Esophagus muscularis mucosa (tissue), 4 donors: ENCODE measurements around the gene LARP4B.

Experiments used
- CTCF ChIP-seq, 3 experiments: fragments of 200-600 bp in 2 of 3; fragments of 450-650 bp in 1 of 3; sonication (generic) in 2 of 3; IDR thresholded peaks; one replicate each; pipeline ENCODE4 v1.5.1; 2017 to 2019; ENCODE audit warnings: antibody characterized with exemption in 3 of 3, mild to moderate bottlenecking in 2 of 3, moderate library complexity in 1 of 3
- EP300 ChIP-seq: sonication (generic); formaldehyde crosslinking; IDR thresholded peaks from one replicate; pipeline ENCODE4 v1.6.1; 2017; ENCODE audit warnings: antibody characterized with exemption
- POLR2A ChIP-seq: fragments of 450-650 bp; IDR thresholded peaks from one replicate; pipeline ENCODE4 v1.6.1; 2017; ENCODE audit warnings: antibody characterized with exemption, moderate library complexity, mild to moderate bottlenecking, low read depth
- POLR2AphosphoS5 ChIP-seq, 2 donors: sonication (generic); formaldehyde crosslinking; IDR thresholded peaks; one replicate each; pipeline ENCODE4 v1.6.1; 2017; ENCODE audit warnings: antibody characterized with exemption in 2 of 2

DNA sequence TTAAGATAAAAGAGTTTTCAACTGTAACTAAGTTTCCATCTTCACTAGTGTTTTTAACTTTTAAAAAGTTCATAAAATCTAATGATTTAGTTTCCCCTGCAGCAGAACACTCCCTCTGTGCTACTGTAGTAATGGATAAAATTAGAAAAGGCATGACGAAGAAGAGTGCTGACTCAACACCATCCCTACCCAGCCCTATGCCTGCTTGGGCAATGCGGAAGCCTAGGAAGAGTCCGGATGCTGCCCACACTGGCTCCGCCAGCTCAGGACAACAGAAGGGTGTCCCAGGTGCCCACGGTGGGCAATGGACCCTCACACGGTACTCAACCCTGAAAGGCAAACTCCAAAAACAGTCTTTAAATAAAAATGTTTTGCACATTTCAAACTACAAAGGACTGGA lies 118.2 kb downstream of the LARP4B start:
- TF ChIP-seq CTCF (IDR thresholded peaks at IDR 0.05) (no peak), POLR2AphosphoS5 (IDR thresholded peaks at IDR 0.05) (no peak), POLR2A (no peak), EP300 (no peak)
